GM12891 (cell line): ENCODE results near the gene PLA2G4A.

Experiments
- POLR2AphosphoS5 ChIP-seq: IDR thresholded peaks from 2 replicates; pipeline ENCODE4 v1.6.1; 2011; ENCODE audit warnings: low read depth, low read length, control low read depth
- TAF1 ChIP-seq: IDR thresholded peaks from 2 replicates; pipeline ENCODE4 v1.6.1; 2011; ENCODE audit warnings: low read depth, low read length, control low read depth

DNA sequence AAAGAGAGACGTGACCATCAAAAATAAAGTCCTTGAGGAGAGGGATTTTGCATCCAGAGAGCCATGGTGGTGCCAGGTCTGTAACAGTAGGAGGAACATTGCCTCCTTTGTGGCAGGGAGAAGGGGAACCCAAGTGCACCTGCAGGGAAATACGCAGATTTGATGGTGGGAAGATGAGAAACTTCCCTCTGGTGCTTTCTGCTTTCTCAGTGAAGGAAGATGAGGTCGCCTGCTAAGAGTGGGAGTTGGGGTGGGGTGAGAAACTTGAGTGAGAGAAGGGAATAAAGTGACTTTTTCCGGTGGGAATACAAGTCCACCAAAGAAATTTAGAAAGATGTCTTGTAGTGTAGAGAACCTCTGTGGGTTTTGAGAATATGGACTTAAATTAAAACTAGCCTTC is 9.1 kb downstream of the PLA2G4A start:
- TF ChIP-seq POLR2AphosphoS5 (no peak), TAF1 (no peak)
